Uterus (tissue), 4 donors: ENCODE measurements around the gene FAM180A. TPM values are rescaled to one million over a fixed set of nuclear protein-coding genes. Genes with fewer than 3 reads are reported as not detected.

Experiments
- DNase-seq, 2 donors: peaks; one replicate each; pipeline ENCODE4 v3.0.0-alpha.2; 2019 to 2020
- H3K27ac ChIP-seq, 2 donors: fragments of 200-600 bp; sonication (generic); 1 replicate in 1 of 2; 2 replicates in 1 of 2; pipeline ENCODE4 v1.5.1; 2016 to 2018
- H3K27me3 ChIP-seq, 2 donors: fragments of 200-600 bp; sonication (generic); one replicate each; pipeline ENCODE4 v1.5.1; 2018 to 2019; ENCODE audit warnings: control low read depth in 1 of 2
- H3K36me3 ChIP-seq, 2 donors: fragments of 200-600 bp; sonication (generic); one replicate each; pipeline ENCODE4 v1.5.1; 2019; ENCODE audit warnings: control low read depth in 1 of 2
- H3K4me1 ChIP-seq, 2 donors: fragments of 200-600 bp; sonication (generic); one replicate each; pipeline ENCODE4 v1.5.1; 2018 to 2019; ENCODE audit warnings: control low read depth in 1 of 2
- H3K4me3 ChIP-seq, 2 donors: fragments of 200-600 bp; sonication (generic); 1 replicate in 1 of 2; 2 replicates in 1 of 2; pipeline ENCODE4 v1.5.1; 2018 to 2019; ENCODE audit warnings: mild to moderate bottlenecking in 1 of 2
- H3K9me3 ChIP-seq, 2 donors: fragments of 200-600 bp; sonication (generic); one replicate each; pipeline ENCODE4 v1.5.1; 2019; ENCODE audit warnings: control low read depth in 1 of 2
- CTCF ChIP-seq, 4 experiments: fragments of 200-600 bp in 2 of 4; fragments of 450-650 bp in 2 of 4; sonication (generic) in 2 of 4; IDR thresholded peaks; one replicate each; pipeline ENCODE4 v1.5.1; 2016 to 2019; ENCODE audit warnings: antibody characterized with exemption in 4 of 4, mild to moderate bottlenecking in 2 of 4, moderate library complexity in 1 of 4
- POLR2A ChIP-seq, 2 donors: fragments of 450-650 bp; IDR thresholded peaks; one replicate each; pipeline ENCODE4 v1.6.1; 2016; ENCODE audit warnings: antibody characterized with exemption in 2 of 2, mild to moderate bottlenecking in 1 of 2, moderate library complexity in 1 of 2
- intact Hi-C: fragments of 100-400 bp; cut with DNase I; formaldehyde crosslinking; loops from one replicate; pipeline ENCODE4 v1.15.1; 2023; ENCODE audit warnings: low total_unique reads
- total RNA-seq, 4 donors: library from RNA; depleted of rRNA in 3 of 4; stranded (reverse); fragments of >200 nt in 3 of 4; gene quantifications; one replicate each; pipeline versions ENCODE4 v1.1.0 to v1.2.4, GENCODE V29; 2014 to 2023
- donor health status: DM: yes; HTN: yes; CAD: no.

FAM180A gene
- total RNA-seq, 4 donors from 2014 or later: 0.51 to 12.6 (median 6.3) TPM; not detected in 1

GRCh38 chr7:135792363-135792668 lies 43.7 kb upstream of the FAM180A start:
- no peak overlapping the region for H3K27ac ChIP-seq
- DNase-seq: no peak
- intact Hi-C loops: no loop called here
- no peaks in the 10 kb centered on the region for H3K36me3 ChIP-seq
- no peak for TF ChIP-seq POLR2A (IDR thresholded peaks at IDR 0.05)
- TF ChIP-seq CTCF (IDR thresholded peaks at IDR 0.05): no peak
- H3K4me1 ChIP-seq: no peaks in the 10 kb centered on the region
- no peaks in the 10 kb centered on the region for H3K9me3 ChIP-seq
- H3K27me3 ChIP-seq: no peaks in the 10 kb centered on the region
- H3K4me3 ChIP-seq: no peak overlapping the region

GRCh38 chr7:135791543-135792362 lies 43.1 kb upstream of the FAM180A start:
- no peaks in the 10 kb centered on the region for H3K9me3 ChIP-seq
- TF ChIP-seq POLR2A (IDR thresholded peaks at IDR 0.05): no peak
- TF ChIP-seq CTCF (IDR thresholded peaks at IDR 0.05): no peak
- no peaks in the 10 kb centered on the region for H3K27me3 ChIP-seq
- H3K4me3 ChIP-seq: no peak overlapping the region
- H3K4me1 ChIP-seq: no peaks in the 10 kb centered on the region
- no peaks in the 10 kb centered on the region for H3K36me3 ChIP-seq
- intact Hi-C loops: no loop called here
- H3K27ac ChIP-seq: no peak overlapping the region
- no peak for DNase-seq

GRCh38 chr7:135790371-135790977 lies 41.9 kb upstream of the FAM180A start:
- no peaks in the 10 kb centered on the region for H3K36me3 ChIP-seq
- peak in 1 of 2 donors; percentile 27 for DNase-seq
- no peak for TF ChIP-seq POLR2A (IDR thresholded peaks at IDR 0.05)
- no peak for TF ChIP-seq CTCF (IDR thresholded peaks at IDR 0.05)
- no peak overlapping the region for H3K4me3 ChIP-seq
- H3K4me1 ChIP-seq: no peaks in the 10 kb centered on the region
- H3K27me3 ChIP-seq: no peaks in the 10 kb centered on the region
- H3K9me3 ChIP-seq: no peaks in the 10 kb centered on the region
- no peak overlapping the region for H3K27ac ChIP-seq
- intact Hi-C loops: no loop called here

GRCh38 chr7:135789956-135790355 lies 41.3 kb upstream of the FAM180A start:
- H3K36me3 ChIP-seq: no peaks in the 10 kb centered on the region
- no peaks in the 10 kb centered on the region for H3K4me1 ChIP-seq
- no peaks in the 10 kb centered on the region for H3K9me3 ChIP-seq
- no peaks in the 10 kb centered on the region for H3K27me3 ChIP-seq
- intact Hi-C loops: no loop called here
- TF ChIP-seq CTCF (IDR thresholded peaks at IDR 0.05) (no peak), POLR2A (IDR thresholded peaks at IDR 0.05) (no peak)
- no peak for DNase-seq
- no peak overlapping the region for H3K4me3 ChIP-seq
- no peak overlapping the region for H3K27ac ChIP-seq

- H3K4me3 ChIP-seq: no peak overlapping the region
- H3K27me3 ChIP-seq: no peaks in the 10 kb centered on the region
- DNase-seq: no peak
- intact Hi-C loops: no loop called here
- H3K9me3 ChIP-seq: no peaks in the 10 kb centered on the region
- H3K27ac ChIP-seq: no peak overlapping the region
- no peaks in the 10 kb centered on the region for H3K4me1 ChIP-seq
- TF ChIP-seq POLR2A (IDR thresholded peaks at IDR 0.05) (no peak), CTCF (IDR thresholded peaks at IDR 0.05) (no peak)
- no peaks in the 10 kb centered on the region for H3K36me3 ChIP-seq
Observed at GRCh38 chr7:135789431-135789830, 40.8 kb upstream of the FAM180A start.
